Measurements from ENCODE around the gene FBXO36. TPM values are rescaled to one million over a fixed set of nuclear protein-coding genes. Genes with fewer than 3 reads are reported as not detected.

FBXO36 gene
- total RNA-seq, 1 donor from 2014 or later = 13.1 TPM

DNA sequence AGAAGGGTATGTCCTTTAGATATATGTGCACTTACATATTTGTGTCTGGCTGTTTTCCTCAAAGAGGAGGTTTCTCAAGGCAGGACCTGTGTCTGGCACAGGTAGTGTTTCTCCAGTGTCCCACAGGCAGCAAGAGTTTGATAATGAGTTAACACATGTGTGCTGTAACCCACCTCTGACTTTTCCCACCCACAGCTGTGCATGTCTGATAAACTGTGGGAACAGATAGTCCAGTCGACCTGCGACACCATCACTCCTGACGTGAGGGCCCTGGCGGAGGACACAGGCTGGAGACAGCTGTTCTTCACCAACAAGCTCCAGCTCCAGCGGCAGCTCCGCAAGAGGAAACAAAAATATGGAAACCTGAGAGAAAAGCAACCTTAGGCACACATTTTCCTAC is 88.2 kb downstream of the FBXO36 start:
- Histone ChIP-seq H3K79me2 (ENCODE audit: low read depth) (no peaks in the 10 kb centered on the region), H3K27me3 (no peaks in the 10 kb centered on the region), H3K4me3 (no peak overlapping the region), H3K36me3 (no peaks in the 10 kb centered on the region), H3K4me2 (no peak overlapping the region), H2AFZ (replicated peaks) (no peak overlapping the region), H3K4me1 (no peaks in the 10 kb centered on the region), H3K9ac (no peak overlapping the region), H4K20me1 (ENCODE audit: low read depth) (no peaks in the 10 kb centered on the region), H3K27ac (peak overlapping the region; percentile 53), H3F3A (ENCODE audit: low read depth) (no peaks in the 10 kb centered on the region), H3K9me3 (ENCODE audit: low read depth) (no peaks in the 10 kb centered on the region)
- Mint-ChIP-seq H3K4me3 (no peak overlapping the region), H3K27ac (no peak overlapping the region), H3K27me3 (ENCODE audit: insufficient read depth, low read depth) (peaks cover 2% of the 10 kb centered on the region), H3K36me3 (peaks cover 2% of the 10 kb centered on the region), H3K9me3 (no peaks in the 10 kb centered on the region), H3K4me1 (peaks cover 8% of the 10 kb centered on the region)
- no peak for DNase-seq (ENCODE audit: low spot score)
- no peak for TF ChIP-seq EZH2phosphoT487 (IDR thresholded peaks at IDR 0.05)
- TF ChIP-seq, protein P1, sequence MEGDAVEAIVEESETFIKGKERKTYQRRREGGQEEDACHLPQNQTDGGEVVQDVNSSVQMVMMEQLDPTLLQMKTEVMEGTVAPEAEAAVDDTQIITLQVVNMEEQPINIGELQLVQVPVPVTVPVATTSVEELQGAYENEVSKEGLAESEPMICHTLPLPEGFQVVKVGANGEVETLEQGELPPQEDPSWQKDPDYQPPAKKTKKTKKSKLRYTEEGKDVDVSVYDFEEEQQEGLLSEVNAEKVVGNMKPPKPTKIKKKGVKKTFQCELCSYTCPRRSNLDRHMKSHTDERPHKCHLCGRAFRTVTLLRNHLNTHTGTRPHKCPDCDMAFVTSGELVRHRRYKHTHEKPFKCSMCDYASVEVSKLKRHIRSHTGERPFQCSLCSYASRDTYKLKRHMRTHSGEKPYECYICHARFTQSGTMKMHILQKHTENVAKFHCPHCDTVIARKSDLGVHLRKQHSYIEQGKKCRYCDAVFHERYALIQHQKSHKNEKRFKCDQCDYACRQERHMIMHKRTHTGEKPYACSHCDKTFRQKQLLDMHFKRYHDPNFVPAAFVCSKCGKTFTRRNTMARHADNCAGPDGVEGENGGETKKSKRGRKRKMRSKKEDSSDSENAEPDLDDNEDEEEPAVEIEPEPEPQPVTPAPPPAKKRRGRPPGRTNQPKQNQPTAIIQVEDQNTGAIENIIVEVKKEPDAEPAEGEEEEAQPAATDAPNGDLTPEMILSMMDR (IDR thresholded peaks at IDR 0.05) = no peak
- TF ChIP-seq EZH2 (IDR thresholded peaks at IDR 0.05) = no peak

DNA sequence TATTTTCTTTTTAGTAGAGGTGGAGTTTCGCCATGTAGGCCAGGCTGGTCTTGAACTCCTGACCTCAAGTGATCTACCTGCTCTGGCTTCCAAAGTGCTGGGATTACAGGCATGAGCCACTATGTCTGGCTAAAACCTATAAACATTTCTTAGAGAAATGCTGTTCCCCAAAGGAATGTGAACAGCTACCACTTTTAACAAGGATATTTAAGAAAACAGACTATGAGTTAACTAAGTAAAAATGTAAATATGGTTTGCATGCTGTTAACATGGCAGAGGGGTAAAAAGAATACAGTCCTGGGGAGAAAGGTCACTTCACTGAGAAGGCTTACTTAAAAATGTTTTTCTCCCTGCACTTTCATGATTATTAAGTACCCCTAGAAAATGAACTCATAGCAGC is 89.3 kb downstream of the FBXO36 start:
- no peaks in the 10 kb centered on the region for H3F3A ChIP-seq (ENCODE audit: low read depth)
- Mint-ChIP-seq H3K36me3 (peaks cover 4% of the 10 kb centered on the region), H3K27ac (no peak overlapping the region), H3K27me3 (ENCODE audit: insufficient read depth, low read depth) (peaks cover 2% of the 10 kb centered on the region), H3K4me3 (no peak overlapping the region), H3K4me1 (peaks cover 8% of the 10 kb centered on the region), H3K9me3 (no peaks in the 10 kb centered on the region)
- H4K20me1 ChIP-seq (ENCODE audit: low read depth) = no peaks in the 10 kb centered on the region
- no peak overlapping the region for H3K27ac ChIP-seq
- H3K79me2 ChIP-seq (ENCODE audit: low read depth) = no peaks in the 10 kb centered on the region
- no peak overlapping the region for H3K4me3 ChIP-seq
- DNase-seq (ENCODE audit: low spot score) = no peak
- no peaks in the 10 kb centered on the region for H3K9me3 ChIP-seq (ENCODE audit: low read depth)
- no peaks in the 10 kb centered on the region for H3K4me1 ChIP-seq
- H3K9ac ChIP-seq = no peak overlapping the region
- TF ChIP-seq, protein P1 (IDR thresholded peaks at IDR 0.05) = no peak
- TF ChIP-seq EZH2phosphoT487 (IDR thresholded peaks at IDR 0.05) = no peak
- TF ChIP-seq EZH2 (IDR thresholded peaks at IDR 0.05) = no peak
- no peaks in the 10 kb centered on the region for H3K36me3 ChIP-seq
- no peak overlapping the region for H3K4me2 ChIP-seq
- H2AFZ ChIP-seq (replicated peaks) = no peak overlapping the region
- no peaks in the 10 kb centered on the region for H3K27me3 ChIP-seq

DNA sequence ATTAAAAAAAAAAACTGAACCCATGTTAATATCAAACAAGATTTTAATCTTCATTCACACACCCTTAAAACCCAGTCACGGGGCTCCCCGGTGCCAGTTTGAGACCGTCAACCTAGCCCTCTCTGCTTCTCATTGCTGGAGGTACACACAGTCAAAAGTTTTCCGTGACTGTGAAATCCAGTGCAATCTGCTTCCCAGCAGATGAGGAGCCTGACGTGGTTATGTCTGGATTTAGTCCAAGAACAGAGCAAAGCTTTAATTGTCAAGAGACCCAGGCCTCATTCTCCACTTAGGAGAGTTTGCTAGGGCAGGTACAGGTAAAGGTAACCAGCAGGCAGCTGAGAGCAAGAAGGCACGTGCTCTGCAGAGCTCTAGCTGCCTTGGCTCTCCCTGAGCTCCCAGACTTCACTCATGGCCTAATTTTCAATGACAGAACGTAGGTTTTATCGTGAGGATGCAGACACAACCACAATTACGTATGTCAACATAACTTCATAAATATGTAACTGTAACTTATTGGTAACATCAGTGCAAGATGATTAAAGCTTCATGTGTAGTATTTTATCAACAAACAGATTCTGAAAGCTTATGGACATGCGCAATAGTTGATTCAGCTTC is 90.1 kb downstream of the FBXO36 start:
- no peak overlapping the region for H3K27ac ChIP-seq
- H2AFZ ChIP-seq (replicated peaks) = no peak overlapping the region
- H3K36me3 ChIP-seq = no peaks in the 10 kb centered on the region
- no peak overlapping the region for H3K4me3 Mint-ChIP-seq
- H3K27me3 Mint-ChIP-seq (ENCODE audit: insufficient read depth, low read depth) = peaks cover 2% of the 10 kb centered on the region
- no peak for TF ChIP-seq EZH2phosphoT487 (IDR thresholded peaks at IDR 0.05)
- no peak for TF ChIP-seq EZH2 (IDR thresholded peaks at IDR 0.05)
- TF ChIP-seq, protein P1 (IDR thresholded peaks at IDR 0.05) = no peak
- DNase-seq (ENCODE audit: low spot score) = no peak
- peaks cover 4% of the 10 kb centered on the region for H3K36me3 Mint-ChIP-seq
- H3K9ac ChIP-seq = no peak overlapping the region
- H3K4me1 Mint-ChIP-seq = peaks cover 8% of the 10 kb centered on the region
- no peaks in the 10 kb centered on the region for H3K9me3 Mint-ChIP-seq
- H4K20me1 ChIP-seq (ENCODE audit: low read depth) = no peaks in the 10 kb centered on the region
- no peaks in the 10 kb centered on the region for H3K9me3 ChIP-seq (ENCODE audit: low read depth)
- H3F3A ChIP-seq (ENCODE audit: low read depth) = no peaks in the 10 kb centered on the region
- no peaks in the 10 kb centered on the region for H3K79me2 ChIP-seq (ENCODE audit: low read depth)
- H3K27ac Mint-ChIP-seq = no peak overlapping the region
- no peak overlapping the region for H3K4me3 ChIP-seq
- no peaks in the 10 kb centered on the region for H3K4me1 ChIP-seq
- no peaks in the 10 kb centered on the region for H3K27me3 ChIP-seq
- no peak overlapping the region for H3K4me2 ChIP-seq
